Duodenal mucosa (tissue), 2 donors: ENCODE data around the gene ALAD.
"Not testable (repeated sequence)": the region's sequence is repeated elsewhere in the genome, so short reads cannot be mapped to it uniquely, and the experiment has no call there.

ENCODE experiments used
- H3K27ac ChIP-seq: one replicate; pipeline ENCODE4 v1.7.0; 2013; ENCODE audit warnings: low read depth, low read length
- H3K27me3 ChIP-seq, 2 donors: one replicate each; pipeline ENCODE4 v1.7.0; 2013; ENCODE audit warnings: low read length in 2 of 2, control low read depth in 1 of 2; ENCODE audit not compliant: insufficient read depth in 2 of 2, control insufficient read depth in 1 of 2
- H3K36me3 ChIP-seq, 2 donors: one replicate each; pipeline ENCODE4 v1.7.0; 2013; ENCODE audit warnings: low read length in 2 of 2, control low read depth in 1 of 2; ENCODE audit not compliant: insufficient read depth in 2 of 2, control insufficient read depth in 1 of 2
- H3K4me1 ChIP-seq, 2 donors: one replicate each; pipeline ENCODE4 v1.7.0; 2013; ENCODE audit warnings: low read length in 2 of 2, control low read depth in 1 of 2; ENCODE audit not compliant: insufficient read depth in 2 of 2, control insufficient read depth in 1 of 2
- H3K4me3 ChIP-seq, 2 donors: one replicate each; pipeline ENCODE4 v1.7.0; 2013; ENCODE audit warnings: low read length in 2 of 2, low read depth in 1 of 2
- H3K9ac ChIP-seq, 2 donors: one replicate each; pipeline ENCODE4 v1.7.0; 2013; ENCODE audit warnings: low read length in 2 of 2, low read depth in 1 of 2
- H3K9me3 ChIP-seq, 2 donors: one replicate each; pipeline ENCODE4 v1.7.0; 2013; ENCODE audit warnings: low read length in 2 of 2, control low read depth in 1 of 2; ENCODE audit not compliant: control insufficient read depth in 1 of 2

Gene ALAD

DNA sequence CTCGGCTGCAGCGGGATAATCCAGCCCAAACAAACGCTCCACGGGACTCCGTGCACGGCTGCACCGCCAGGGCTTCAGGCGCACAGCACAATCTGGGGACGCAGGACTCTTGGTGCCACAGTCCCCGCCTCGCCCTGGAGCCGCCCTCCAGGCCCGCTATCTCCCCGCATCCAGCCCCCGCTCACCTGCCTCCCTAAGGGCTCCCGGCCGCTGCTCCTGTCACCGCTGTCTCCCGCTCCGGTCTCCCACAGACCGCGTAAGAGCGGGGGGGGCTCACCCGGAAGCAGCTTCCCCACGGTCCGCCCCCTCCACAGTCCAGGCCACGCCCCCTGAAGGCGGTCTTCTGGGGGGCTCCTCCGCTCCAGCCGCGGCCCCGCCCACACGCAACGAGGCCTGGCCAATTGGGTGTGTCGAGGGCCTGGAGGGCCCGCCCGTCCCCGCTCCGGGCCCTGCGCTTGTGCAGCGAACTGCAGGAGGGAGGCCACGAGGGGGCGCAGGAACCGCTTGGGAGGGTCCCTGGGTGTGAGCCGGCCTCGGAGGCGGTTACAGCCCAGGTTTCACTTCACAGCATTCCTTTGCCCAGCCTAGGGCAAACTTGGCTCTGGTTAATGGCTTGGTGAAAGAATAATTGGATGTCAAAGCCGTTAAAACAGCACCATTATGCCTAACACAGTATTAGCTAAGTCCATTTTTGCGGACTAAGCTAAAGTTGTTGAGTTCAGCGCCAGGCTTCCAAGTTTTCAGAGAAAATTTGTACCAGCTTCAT, at the start of gene ALAD:
Gene ALAD (minus strand): TSS at position 258 of the 766 bp plus-strand sequence. CDS start 7,725 bp downstream, outside the sequence.
- peaks cover 38 to 45% of the 10 kb centered on the region in 2 donors for H3K4me1 ChIP-seq
- peaks cover 0 to 3% of the 10 kb centered on the region in 2 donors for H3K36me3 ChIP-seq
- peak within 1 kb of the TSS; percentile 79 to 86 for H3K4me3 ChIP-seq
- H3K9me3 ChIP-seq = no peaks in the 10 kb centered on the region
- H3K9ac ChIP-seq = peak within 1 kb of the TSS; percentile 58 to 71
- peak within 1 kb of the TSS; percentile 68 for H3K27ac ChIP-seq
- H3K27me3 ChIP-seq = no peaks in the 10 kb centered on the region

DNA sequence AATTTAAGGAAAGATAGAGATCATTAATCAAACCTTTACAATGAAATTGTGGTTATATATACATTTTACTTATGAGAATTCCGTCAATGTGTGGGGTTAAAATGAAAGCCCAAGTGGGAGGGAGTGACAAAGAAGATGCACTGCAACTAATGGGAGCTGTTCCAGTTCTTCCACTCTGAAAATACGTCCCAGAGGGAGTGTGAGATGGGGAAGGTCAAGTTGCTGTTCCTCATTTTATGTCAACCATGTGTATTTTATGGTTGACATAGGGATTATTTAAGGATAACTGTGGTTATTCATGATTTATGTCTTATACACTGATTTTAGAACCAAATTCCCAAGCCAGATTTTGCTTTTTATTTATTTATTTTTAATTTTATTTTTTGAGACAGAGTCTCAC, 48.3 kb upstream of the ALAD start:
- Histone ChIP-seq H3K36me3 (no peaks in the 10 kb centered on the region), H3K9me3 (no peaks in the 10 kb centered on the region), H3K4me3 (no peak overlapping the region), H3K27ac (no peak overlapping the region), H3K9ac (no peak overlapping the region), H3K27me3 (no peaks in the 10 kb centered on the region), H3K4me1 (peaks cover 0 to 2% of the 10 kb centered on the region in 2 donors)

DNA sequence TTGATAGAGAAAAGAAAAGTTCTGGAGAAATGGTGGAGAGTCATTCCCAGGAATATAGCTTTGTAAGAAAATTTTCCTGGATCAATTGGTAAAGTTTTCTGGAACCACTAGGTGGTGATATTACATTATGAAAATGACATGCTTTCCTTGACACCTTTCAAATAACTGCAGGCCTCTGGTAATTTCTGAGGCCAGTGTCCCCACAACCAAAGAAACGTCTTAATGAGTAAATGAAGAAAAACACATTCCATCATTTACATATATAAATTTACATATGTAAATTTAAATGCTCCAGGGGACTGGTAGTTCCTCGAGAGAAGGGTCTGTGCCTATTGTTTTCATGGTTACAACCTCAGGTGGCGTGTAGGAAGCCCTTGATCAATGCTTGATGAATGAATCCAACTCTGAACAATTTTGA, 45.2 kb upstream of the ALAD start:
- H3K4me3 ChIP-seq = no peak overlapping the region
- no peaks in the 10 kb centered on the region for H3K4me1 ChIP-seq
- H3K36me3 ChIP-seq = no peaks in the 10 kb centered on the region
- H3K27ac ChIP-seq = no peak overlapping the region
- no peaks in the 10 kb centered on the region for H3K9me3 ChIP-seq
- H3K9ac ChIP-seq = no peak overlapping the region
- H3K27me3 ChIP-seq = no peaks in the 10 kb centered on the region

DNA sequence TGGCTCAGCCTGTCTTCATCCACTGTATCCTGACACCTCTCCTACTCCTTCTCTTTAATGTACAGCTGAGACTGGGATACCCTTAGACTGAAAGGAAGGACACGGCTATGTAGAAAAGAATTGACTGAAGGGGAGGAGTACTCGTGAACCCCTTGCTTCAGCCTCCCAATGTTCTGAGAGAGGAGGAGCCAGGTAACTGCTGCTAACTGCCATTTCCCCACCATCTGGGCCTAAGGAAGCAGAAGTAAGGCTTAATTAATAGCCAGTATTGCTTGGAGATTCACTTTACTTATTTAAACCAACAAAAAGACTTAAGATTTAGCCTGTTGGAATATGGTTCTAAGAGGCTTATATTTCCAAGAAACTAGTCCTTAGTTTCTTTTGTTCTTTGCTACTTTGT, 43.7 kb upstream of the ALAD start:
- Histone ChIP-seq H3K9ac (no peak overlapping the region), H3K36me3 (no peaks in the 10 kb centered on the region), H3K27ac (no peak overlapping the region), H3K4me3 (no peak overlapping the region), H3K27me3 (no peaks in the 10 kb centered on the region), H3K9me3 (no peaks in the 10 kb centered on the region), H3K4me1 (no peaks in the 10 kb centered on the region)

DNA sequence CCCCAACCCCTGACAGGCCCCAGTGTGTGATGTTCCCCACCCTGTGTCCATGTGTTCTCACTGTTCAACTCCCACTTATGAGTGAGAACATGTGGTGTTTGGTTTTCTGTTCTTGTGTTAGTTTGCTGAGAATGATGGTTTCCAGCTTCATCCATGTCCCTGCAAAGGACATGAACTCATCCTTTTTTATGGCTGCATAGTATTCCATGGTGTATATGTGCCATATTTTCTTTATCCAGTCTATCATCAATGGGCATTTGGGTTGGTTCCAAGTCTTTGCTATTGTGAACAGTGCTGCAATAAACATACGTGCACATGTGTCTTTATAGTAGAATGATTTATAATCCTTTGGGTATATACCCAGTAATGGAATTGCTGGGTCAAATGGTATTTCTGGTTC, 36.6 kb upstream of the ALAD start:
- not testable (repeated sequence) for H3K4me1 ChIP-seq, H3K9ac ChIP-seq, H3K27ac ChIP-seq, H3K9me3 ChIP-seq, H3K36me3 ChIP-seq, H3K27me3 ChIP-seq, H3K4me3 ChIP-seq

DNA sequence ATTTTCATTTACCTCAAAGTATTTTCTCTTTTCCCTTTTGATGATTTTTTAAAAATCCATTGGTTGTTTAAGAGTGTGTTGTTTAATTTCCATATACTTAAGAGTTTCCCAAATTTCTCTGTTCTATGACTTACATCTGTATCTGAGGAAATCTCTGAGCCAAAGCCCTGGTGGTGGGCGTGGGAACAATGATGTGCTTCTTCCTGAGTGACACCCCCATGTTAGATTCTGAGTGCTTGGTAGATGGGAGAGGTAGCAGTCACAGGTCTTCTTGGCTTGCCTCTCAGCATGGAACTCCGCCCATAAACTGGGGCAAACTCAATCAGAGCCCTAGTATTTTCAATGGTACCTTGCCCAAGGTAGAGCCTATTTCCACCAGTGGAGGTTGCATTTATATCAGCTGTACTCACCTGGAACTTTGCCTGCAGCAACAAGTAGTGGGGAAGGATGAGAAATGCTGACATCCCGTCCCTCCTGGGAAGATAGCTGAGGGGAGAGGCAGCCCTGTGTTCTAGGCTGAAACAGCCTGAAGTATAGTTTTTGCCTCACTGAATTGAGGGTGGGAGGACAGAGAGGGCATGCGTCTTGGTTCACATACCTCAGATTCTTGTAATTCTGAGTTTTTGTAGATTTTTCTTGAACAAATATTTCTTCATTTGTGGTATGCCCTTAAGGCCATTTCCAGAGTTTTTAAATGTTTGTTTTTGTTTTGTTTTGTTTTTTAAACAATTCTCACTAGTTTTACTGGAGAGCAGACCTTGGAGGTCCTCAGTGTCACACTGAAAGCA, 35.8 kb upstream of the ALAD start:
- Histone ChIP-seq H3K27me3 (no peaks in the 10 kb centered on the region), H3K9me3 (peaks cover 0 to 3% of the 10 kb centered on the region in 2 donors), H3K27ac (no peak overlapping the region), H3K36me3 (no peaks in the 10 kb centered on the region), H3K4me3 (no peak overlapping the region), H3K4me1 (no peaks in the 10 kb centered on the region), H3K9ac (no peak overlapping the region)

DNA sequence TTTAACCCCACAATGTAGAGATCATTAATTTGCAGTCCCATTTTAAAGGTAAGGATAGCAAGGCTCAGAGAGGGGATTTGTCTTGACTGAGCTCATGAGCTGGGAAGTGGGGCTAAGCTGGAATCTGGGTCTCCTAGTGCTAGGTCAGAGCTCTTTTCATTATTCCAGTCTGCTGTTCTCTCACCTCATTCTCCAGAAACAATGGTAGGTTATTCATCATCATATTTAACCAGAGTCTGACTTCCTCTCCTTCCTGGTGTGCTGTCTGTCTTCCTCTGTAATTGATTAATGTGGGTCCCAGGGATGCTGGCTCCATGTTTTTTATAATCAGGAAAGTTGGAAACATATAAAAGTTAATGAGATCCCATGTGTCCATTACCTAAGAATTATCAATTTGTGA, 30.1 kb upstream of the ALAD start:
- Histone ChIP-seq H3K36me3 (no peaks in the 10 kb centered on the region), H3K4me3 (no peak overlapping the region), H3K9me3 (no peaks in the 10 kb centered on the region), H3K27ac (no peak overlapping the region), H3K27me3 (no peaks in the 10 kb centered on the region), H3K9ac (no peak overlapping the region), H3K4me1 (no peaks in the 10 kb centered on the region)

DNA sequence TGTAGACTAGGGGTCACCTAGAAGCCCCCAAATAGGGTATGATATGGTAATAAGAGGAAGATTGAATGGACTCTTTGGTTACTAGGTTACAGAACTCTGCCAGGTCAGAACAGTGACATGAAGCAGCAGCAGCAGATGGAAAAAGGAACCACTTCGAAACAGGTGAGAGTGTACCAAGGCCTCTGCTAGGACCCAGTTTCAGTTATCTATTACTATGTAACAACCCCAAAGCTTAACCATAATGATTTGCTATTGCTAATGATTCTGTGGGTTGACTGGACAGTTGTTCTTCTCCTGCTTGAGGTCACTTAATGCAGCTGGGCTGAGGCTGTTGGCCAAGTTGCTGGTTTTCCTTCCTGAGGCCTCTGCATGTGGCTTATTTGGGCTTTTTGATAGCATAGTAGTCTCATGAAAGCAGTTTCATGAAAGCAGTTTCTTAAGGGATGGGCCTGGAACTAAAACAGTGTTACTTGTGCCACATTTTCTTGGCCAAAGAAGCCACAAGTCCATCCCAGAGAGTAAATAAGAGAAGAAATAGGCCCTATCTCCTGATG, 27.1 kb upstream of the ALAD start:
- Histone ChIP-seq H3K27me3 (no peaks in the 10 kb centered on the region), H3K4me1 (no peaks in the 10 kb centered on the region), H3K4me3 (no peak overlapping the region), H3K27ac (no peak overlapping the region), H3K36me3 (no peaks in the 10 kb centered on the region), H3K9me3 (no peaks in the 10 kb centered on the region), H3K9ac (no peak overlapping the region)

DNA sequence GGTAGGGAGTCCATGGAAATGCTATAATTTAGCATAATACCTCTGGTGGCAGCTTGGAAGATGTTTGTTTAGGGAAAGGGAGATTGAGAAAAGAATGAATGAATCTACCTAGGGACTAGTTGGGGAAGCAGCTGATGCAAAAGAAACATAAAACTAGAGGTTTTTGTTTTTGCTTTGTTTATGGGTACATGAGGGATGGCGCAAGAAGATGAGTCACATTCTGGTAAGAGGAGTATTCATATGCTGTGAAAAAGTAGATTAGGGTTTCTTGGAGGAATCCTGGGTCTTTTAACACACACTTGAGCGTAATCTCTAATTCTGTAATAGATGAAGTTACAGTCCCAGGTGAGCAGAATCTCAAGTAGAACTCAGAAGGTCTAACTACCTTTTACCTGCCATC, 26.5 kb upstream of the ALAD start:
- no peaks in the 10 kb centered on the region for H3K9me3 ChIP-seq
- no peaks in the 10 kb centered on the region for H3K36me3 ChIP-seq
- H3K27ac ChIP-seq = no peak overlapping the region
- no peak overlapping the region for H3K9ac ChIP-seq
- H3K4me1 ChIP-seq = no peaks in the 10 kb centered on the region
- no peaks in the 10 kb centered on the region for H3K27me3 ChIP-seq
- no peak overlapping the region for H3K4me3 ChIP-seq

DNA sequence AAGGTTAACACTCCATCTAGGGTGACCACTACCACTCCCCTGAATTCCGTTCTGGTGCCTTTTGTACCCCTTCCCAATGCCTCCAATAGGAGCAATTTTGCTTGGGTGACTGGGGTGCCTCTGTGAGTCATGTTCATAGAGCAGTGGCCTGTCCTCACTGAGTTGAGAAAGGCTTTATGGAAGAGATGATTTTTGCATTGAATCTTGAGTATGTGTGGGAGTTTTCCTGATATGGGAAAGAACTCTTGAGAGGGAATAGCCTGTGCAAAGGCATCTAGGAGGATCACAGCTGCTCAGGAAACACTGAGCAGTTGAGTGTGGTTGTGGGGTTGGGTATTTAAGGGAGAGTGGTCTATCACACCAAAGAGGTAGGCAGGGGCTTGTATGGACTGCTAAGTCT, 25.6 kb upstream of the ALAD start:
- Histone ChIP-seq H3K4me1 (no peaks in the 10 kb centered on the region), H3K36me3 (no peaks in the 10 kb centered on the region), H3K27me3 (no peaks in the 10 kb centered on the region), H3K4me3 (no peak overlapping the region), H3K9ac (no peak overlapping the region), H3K9me3 (no peaks in the 10 kb centered on the region), H3K27ac (no peak overlapping the region)
